Epidermal melanocyte (primary cell): ENCODE data around the gene ADGRL3.
"Not testable (repeated sequence)": the region's sequence is repeated elsewhere in the genome, so short reads cannot be mapped to it uniquely, and the experiment has no call there.

Source experiments
- DNase-seq: peaks from one replicate; pipeline ENCODE4 v3.0.0; 2011; ENCODE audit warnings: low spot score; ENCODE audit not compliant: insufficient read length

The ADGRL3 gene

GRCh38 chr4:61741327-61742096, 541.4 kb downstream of the ADGRL3 start:
- DNase-seq: no peak

GRCh38 chr4:61750810-61751209, 550.7 kb downstream of the ADGRL3 start:
- no peak for DNase-seq

GRCh38 chr4:61752617-61753016, 552.5 kb downstream of the ADGRL3 start:
- DNase-seq: no peak

GRCh38 chr4:61753739-61754138, 553.6 kb downstream of the ADGRL3 start:
- DNase-seq: no peak

GRCh38 chr4:61756937-61757336, 556.8 kb downstream of the ADGRL3 start:
- not testable (repeated sequence) for DNase-seq

- DNase-seq: not testable (repeated sequence)
Observed at GRCh38 chr4:61757983-61758382, 557.9 kb downstream of the ADGRL3 start.

- DNase-seq: not testable (repeated sequence)
Observed at GRCh38 chr4:61758596-61758995, 558.5 kb downstream of the ADGRL3 start.

- not testable (repeated sequence) for DNase-seq
Observed at GRCh38 chr4:61759245-61759644, 559.1 kb downstream of the ADGRL3 start.

GRCh38 chr4:61759885-61760284, 559.8 kb downstream of the ADGRL3 start:
- not testable (repeated sequence) for DNase-seq

GRCh38 chr4:61760820-61761219, 560.7 kb downstream of the ADGRL3 start:
- no peak for DNase-seq

GRCh38 chr4:61762722-61763627, 562.8 kb downstream of the ADGRL3 start:
- no peak for DNase-seq

- no peak for DNase-seq
Observed at GRCh38 chr4:61763682-61764081, 563.6 kb downstream of the ADGRL3 start.

GRCh38 chr4:61764090-61764489, 564.0 kb downstream of the ADGRL3 start:
- not testable (repeated sequence) for DNase-seq

GRCh38 chr4:61769444-61770167, 569.5 kb downstream of the ADGRL3 start:
- not testable (repeated sequence) for DNase-seq

- DNase-seq: no peak
Observed at GRCh38 chr4:61770456-61770855, 570.3 kb downstream of the ADGRL3 start.

- no peak for DNase-seq
Observed at GRCh38 chr4:61771056-61771455, 570.9 kb downstream of the ADGRL3 start.

- DNase-seq: no peak
Observed at GRCh38 chr4:61772126-61772525, 572.0 kb downstream of the ADGRL3 start.

GRCh38 chr4:61773655-61774245, 573.6 kb downstream of the ADGRL3 start:
- DNase-seq: no peak

- DNase-seq: no peak
Observed at GRCh38 chr4:61782133-61782532, 582.0 kb downstream of the ADGRL3 start.

GRCh38 chr4:61783050-61783449, 582.9 kb downstream of the ADGRL3 start:
- DNase-seq: no peak

- DNase-seq: no peak
Observed at GRCh38 chr4:61785761-61786160, 585.6 kb downstream of the ADGRL3 start.
